ES-I3 (cell line): Measurements from ENCODE around the gene LNPK.

Experiments
- H3K36me3 ChIP-seq: 2 replicates; pipeline ENCODE4 v1.6.1; 2013; ENCODE audit warnings: mild to moderate bottlenecking, low read length, control low read depth, moderate library complexity; ENCODE audit not compliant: insufficient read depth
- H3K4me1 ChIP-seq: 2 replicates; pipeline ENCODE4 v1.6.1; 2013; ENCODE audit warnings: mild to moderate bottlenecking, control low read depth, low read length; ENCODE audit not compliant: insufficient read depth
- H3K9ac ChIP-seq: 2 replicates; pipeline ENCODE4 v1.6.1; 2013; ENCODE audit warnings: low read depth, mild to moderate bottlenecking, low read length, moderate library complexity
- H3K9me3 ChIP-seq: 2 replicates; pipeline ENCODE4 v1.6.1; 2013; ENCODE audit warnings: mild to moderate bottlenecking, low read length, moderate library complexity; ENCODE audit not compliant: control insufficient read depth, insufficient read depth

Gene LNPK, protein sequence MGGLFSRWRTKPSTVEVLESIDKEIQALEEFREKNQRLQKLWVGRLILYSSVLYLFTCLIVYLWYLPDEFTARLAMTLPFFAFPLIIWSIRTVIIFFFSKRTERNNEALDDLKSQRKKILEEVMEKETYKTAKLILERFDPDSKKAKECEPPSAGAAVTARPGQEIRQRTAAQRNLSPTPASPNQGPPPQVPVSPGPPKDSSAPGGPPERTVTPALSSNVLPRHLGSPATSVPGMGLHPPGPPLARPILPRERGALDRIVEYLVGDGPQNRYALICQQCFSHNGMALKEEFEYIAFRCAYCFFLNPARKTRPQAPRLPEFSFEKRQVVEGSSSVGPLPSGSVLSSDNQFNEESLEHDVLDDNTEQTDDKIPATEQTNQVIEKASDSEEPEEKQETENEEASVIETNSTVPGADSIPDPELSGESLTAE

GRCh38 chr2:176001916-176002687 lies at the start of gene LNPK:
Gene LNPK, minus strand, starts transcription at chr2:176002267. Its CDS starts 6,683 bp downstream, at chr2:175995584.
- Histone ChIP-seq H3K9me3 (no peaks in the 10 kb centered on the region), H3K36me3 (no peaks in the 10 kb centered on the region), H3K9ac (peak within 1 kb of the TSS; percentile 75), H3K4me1 (no peaks in the 10 kb centered on the region)

DNA sequence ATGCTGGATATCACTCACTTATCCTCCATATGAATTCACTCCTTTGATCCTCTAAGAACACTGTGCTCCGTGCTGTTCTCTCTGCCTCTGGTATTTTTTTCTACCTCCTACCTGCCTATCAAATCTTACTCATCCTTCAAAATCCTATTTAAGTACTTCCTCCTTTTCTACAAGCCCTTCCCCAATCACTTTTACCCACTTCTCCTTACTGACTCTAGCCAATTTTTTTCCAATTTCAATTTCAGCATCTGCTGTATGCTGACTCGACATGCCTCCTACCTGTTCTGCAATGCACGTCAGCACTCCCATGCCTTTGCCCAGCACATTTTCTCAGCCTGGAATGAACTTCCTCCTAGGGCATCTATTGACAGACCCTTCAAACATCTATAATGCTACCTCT lies 37.3 kb upstream of the LNPK start:
- no peaks in the 10 kb centered on the region for H3K9me3 ChIP-seq
- no peaks in the 10 kb centered on the region for H3K36me3 ChIP-seq
- H3K9ac ChIP-seq: no peak overlapping the region
- no peaks in the 10 kb centered on the region for H3K4me1 ChIP-seq

GRCh38 chr2:176038694-176039093 lies 36.6 kb upstream of the LNPK start:
- Histone ChIP-seq H3K4me1 (no peaks in the 10 kb centered on the region), H3K9ac (no peak overlapping the region), H3K36me3 (no peaks in the 10 kb centered on the region), H3K9me3 (no peaks in the 10 kb centered on the region)

GRCh38 chr2:176035013-176035691 lies 33.1 kb upstream of the LNPK start:
- H3K36me3 ChIP-seq: no peaks in the 10 kb centered on the region
- H3K9me3 ChIP-seq: no peaks in the 10 kb centered on the region
- no peak overlapping the region for H3K9ac ChIP-seq
- H3K4me1 ChIP-seq: no peaks in the 10 kb centered on the region

- no peaks in the 10 kb centered on the region for H3K9me3 ChIP-seq
Measured at GRCh38 chr2:176027806-176028205, 25.7 kb upstream of the LNPK start.

DNA sequence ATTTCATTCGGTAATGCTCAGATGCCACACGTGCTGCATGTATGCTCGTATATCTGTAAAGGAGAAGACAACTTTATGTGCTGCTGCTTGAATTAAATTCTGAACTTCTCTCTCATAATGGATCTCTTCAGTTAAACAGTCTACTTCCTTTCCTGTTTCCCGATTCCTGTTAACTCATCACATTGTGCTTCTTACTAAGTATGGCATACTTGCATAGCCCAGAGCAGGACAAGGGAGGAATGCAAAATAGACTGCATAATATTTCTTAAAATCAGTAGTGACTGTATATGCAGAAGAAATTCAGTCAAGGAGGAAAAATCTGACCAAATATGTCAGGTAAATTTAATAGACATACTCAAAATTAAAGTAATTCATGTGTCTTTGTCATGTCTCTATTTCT lies 23.9 kb upstream of the LNPK start:
- H3K9me3 ChIP-seq: no peaks in the 10 kb centered on the region
- no peaks in the 10 kb centered on the region for H3K36me3 ChIP-seq
- no peak overlapping the region for H3K9ac ChIP-seq
- H3K4me1 ChIP-seq: no peaks in the 10 kb centered on the region

More at GRCh38 chr2:176027806-176028205, 25.7 kb upstream of the LNPK start:
- Histone ChIP-seq H3K36me3 (no peaks in the 10 kb centered on the region), H3K9ac (no peak overlapping the region), H3K4me1 (no peaks in the 10 kb centered on the region)

GRCh38 chr2:176024083-176024482 lies 22.0 kb upstream of the LNPK start:
- Histone ChIP-seq H3K36me3 (no peaks in the 10 kb centered on the region), H3K9me3 (no peaks in the 10 kb centered on the region), H3K4me1 (no peaks in the 10 kb centered on the region), H3K9ac (no peak overlapping the region)

DNA sequence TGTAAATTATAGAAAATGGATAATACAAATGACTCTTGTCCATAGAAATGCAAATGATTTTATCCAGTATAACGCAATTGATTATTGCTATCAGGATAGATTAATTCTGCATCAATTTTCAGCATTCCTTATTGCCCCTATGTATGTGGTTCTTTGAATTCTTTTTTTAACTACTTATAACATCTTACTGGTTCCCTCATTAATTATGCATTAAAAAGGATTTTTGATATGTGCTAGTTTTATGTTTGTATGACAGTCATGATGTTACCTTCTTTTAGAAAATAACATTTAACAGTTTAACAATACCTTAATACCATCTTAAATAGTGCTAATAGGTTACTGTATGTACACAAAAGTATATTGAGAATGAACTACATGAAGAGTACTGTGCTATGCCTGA lies 20.0 kb upstream of the LNPK start:
- H3K9ac ChIP-seq: no peak overlapping the region
- no peaks in the 10 kb centered on the region for H3K9me3 ChIP-seq
- H3K4me1 ChIP-seq: no peaks in the 10 kb centered on the region
- H3K36me3 ChIP-seq: no peaks in the 10 kb centered on the region

- Histone ChIP-seq H3K4me1 (no peaks in the 10 kb centered on the region), H3K36me3 (no peaks in the 10 kb centered on the region), H3K9me3 (no peaks in the 10 kb centered on the region), H3K9ac (no peak overlapping the region)
Measured at GRCh38 chr2:176020400-176020799, 18.3 kb upstream of the LNPK start.

DNA sequence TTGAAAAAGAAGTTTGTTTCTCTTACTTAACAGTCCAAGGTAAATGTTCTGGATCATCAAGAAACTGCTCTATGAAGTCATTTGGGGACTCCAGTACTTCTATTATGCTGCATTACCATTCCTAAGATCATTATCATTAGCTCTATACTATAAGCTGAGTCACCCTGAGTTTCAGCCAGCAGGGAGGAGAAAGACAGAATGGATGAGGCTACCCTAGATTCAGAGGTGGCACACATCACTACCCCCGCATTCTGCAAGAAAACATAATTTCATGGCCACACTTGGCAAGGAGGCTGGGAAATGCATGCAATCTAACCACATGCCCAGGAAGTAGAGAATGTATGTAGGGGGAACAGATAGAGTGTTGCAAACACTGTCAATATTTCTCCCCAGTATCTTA lies 16.6 kb upstream of the LNPK start:
- no peaks in the 10 kb centered on the region for H3K4me1 ChIP-seq
- H3K9ac ChIP-seq: no peak overlapping the region
- H3K9me3 ChIP-seq: no peaks in the 10 kb centered on the region
- no peaks in the 10 kb centered on the region for H3K36me3 ChIP-seq

- Histone ChIP-seq H3K4me1 (no peaks in the 10 kb centered on the region), H3K36me3 (no peaks in the 10 kb centered on the region), H3K9me3 (no peaks in the 10 kb centered on the region), H3K9ac (no peak overlapping the region)
Measured at GRCh38 chr2:176009445-176009844, 7.4 kb upstream of the LNPK start.

DNA sequence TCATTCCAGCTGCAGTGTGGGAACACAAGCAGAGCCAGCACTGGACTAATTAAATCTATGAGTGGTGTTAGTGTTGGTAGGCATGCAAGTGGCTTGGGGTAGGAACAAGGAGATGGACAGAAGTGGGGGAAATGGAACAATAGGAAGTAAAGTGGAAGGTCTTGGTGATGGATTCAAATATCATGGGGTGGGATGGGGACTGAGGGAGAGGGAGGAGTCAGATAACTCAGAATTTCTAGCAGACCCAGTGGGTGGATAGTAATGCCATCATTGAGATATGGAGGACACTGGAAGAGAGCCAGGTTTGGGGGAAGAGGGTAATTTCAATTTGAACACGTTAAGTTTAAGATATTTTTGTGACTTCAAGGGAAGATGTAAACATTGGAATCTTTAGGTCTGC lies 2.9 kb upstream of the LNPK start:
- Histone ChIP-seq H3K36me3 (no peaks in the 10 kb centered on the region), H3K4me1 (no peaks in the 10 kb centered on the region), H3K9me3 (no peaks in the 10 kb centered on the region), H3K9ac (no peak overlapping the region)

DNA sequence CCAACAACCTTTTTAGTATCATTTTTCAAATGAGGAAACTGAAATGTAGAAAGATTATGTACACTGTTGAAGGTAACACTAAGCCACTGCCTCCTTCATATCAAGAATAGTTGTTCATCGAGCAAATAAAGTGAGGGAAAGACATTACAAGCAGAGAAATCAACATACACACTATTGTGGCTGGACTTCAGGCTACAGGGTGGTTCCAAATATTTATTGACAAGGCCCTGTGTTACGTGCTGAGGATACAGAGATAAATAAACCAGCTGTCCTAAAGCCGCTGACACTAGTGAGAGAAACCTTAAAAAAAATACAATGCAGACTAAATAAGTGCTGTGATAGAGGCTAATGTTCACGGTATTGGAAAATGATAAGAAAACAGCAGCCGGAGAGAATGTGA lies 1.9 kb upstream of the LNPK start:
- no peaks in the 10 kb centered on the region for H3K9me3 ChIP-seq
- no peak overlapping the region for H3K9ac ChIP-seq
- no peaks in the 10 kb centered on the region for H3K4me1 ChIP-seq
- no peaks in the 10 kb centered on the region for H3K36me3 ChIP-seq

DNA sequence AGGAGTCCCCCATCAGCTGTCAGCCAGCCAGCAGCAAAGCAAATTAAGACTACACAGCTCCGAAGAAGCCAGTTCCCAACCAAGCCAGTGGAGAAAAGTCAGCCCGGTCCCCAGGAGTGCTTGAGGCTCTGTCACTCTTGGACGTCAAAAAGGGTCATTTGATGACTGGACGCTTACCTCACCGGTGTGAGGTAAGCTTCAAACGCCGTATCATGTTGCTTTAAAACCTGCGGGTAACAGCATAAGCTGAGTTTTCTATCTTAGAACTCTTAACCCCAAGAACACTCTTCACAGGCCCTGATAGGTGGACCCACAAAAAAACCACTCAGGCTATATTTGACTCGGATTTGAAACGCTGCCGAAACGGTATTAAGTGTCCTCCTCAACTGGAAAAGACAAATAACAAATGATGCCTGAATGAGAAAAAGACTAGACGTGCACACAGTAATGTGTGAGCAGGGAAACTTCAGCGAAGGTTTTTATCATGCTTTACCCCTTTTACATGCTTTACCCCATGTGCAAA lies 682 bp upstream of the LNPK start:
- Histone ChIP-seq H3K36me3 (no peaks in the 10 kb centered on the region), H3K9me3 (no peaks in the 10 kb centered on the region), H3K9ac (peak overlapping the region; percentile 75), H3K4me1 (no peaks in the 10 kb centered on the region)
